ENCODE data around the gene CD320. TPM values are rescaled to one million over a fixed set of nuclear protein-coding genes. Genes with fewer than 3 reads are reported as not detected.

The CD320 gene
- total and polyA plus RNA-seq, 2 of the 8 experiments (the other 6 are each of a cell fraction or from before 2014, with no cell fraction given) = 80.4 to 157 TPM

- TF ChIP-seq TCF12 (IDR thresholded peaks at IDR 0.05; ENCODE audit: low read depth, low read length) = no peak
- TF ChIP-seq MAX (IDR thresholded peaks at IDR 0.05) = no peak
- TF ChIP-seq RBBP5 (IDR thresholded peaks at IDR 0.05; ENCODE audit: borderline replicate concordance, low read depth, low read length) = no peak
- no peak; the same call in 1 of the 2 replicates for TF ChIP-seq E2F6 (IDR thresholded peaks at IDR 0.05)
- TF ChIP-seq EGR1 (IDR thresholded peaks at IDR 0.05; ENCODE audit: borderline replicate concordance, low read depth, low read length) = no peak
- TF ChIP-seq KDM5A (IDR thresholded peaks at IDR 0.05; ENCODE audit: low read length) = no peak
Observed at GRCh38 chr19:8304841-8305621, 3.1 kb downstream of the CD320 start (continued).

Data from H1 (cell line).